ENCODE measurements around the gene PRKCE. TPM values are rescaled to one million over a fixed set of nuclear protein-coding genes. Genes with fewer than 3 reads are reported as not detected.
A peak's percentile ranks its signal among the peaks of the same experiment; 100 is the strongest.

PRKCE gene
- total and polyA plus RNA-seq, 2 experiments from 2014 or later, result 13.2 to 19.2 TPM

DNA sequence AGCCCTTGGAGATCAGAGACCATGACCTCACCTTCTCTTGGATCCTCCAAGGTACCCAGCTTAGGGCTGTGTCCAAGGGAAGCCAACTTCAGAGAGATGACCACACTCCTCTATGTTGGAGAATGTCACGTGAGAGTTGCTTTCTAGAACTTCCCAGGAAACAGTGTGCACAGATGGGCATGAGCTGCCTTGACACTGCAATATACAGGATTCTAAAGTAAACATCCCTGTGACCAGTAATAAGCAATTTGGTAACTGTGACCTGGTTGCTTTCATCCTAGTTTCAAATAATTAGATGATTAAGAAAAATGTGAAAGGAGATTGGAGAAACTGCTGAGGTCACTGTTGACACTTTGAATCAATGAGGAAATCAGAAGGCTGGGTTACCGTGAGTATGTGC is 464.7 kb downstream of the PRKCE start:
- TF ChIP-seq, protein P1, sequence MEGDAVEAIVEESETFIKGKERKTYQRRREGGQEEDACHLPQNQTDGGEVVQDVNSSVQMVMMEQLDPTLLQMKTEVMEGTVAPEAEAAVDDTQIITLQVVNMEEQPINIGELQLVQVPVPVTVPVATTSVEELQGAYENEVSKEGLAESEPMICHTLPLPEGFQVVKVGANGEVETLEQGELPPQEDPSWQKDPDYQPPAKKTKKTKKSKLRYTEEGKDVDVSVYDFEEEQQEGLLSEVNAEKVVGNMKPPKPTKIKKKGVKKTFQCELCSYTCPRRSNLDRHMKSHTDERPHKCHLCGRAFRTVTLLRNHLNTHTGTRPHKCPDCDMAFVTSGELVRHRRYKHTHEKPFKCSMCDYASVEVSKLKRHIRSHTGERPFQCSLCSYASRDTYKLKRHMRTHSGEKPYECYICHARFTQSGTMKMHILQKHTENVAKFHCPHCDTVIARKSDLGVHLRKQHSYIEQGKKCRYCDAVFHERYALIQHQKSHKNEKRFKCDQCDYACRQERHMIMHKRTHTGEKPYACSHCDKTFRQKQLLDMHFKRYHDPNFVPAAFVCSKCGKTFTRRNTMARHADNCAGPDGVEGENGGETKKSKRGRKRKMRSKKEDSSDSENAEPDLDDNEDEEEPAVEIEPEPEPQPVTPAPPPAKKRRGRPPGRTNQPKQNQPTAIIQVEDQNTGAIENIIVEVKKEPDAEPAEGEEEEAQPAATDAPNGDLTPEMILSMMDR (IDR thresholded peaks at IDR 0.05; ENCODE audit: low read depth, low read length), result no peak
- no peaks in the 10 kb centered on the region for H3K9me3 ChIP-seq (ENCODE audit: low read depth)
- H3K27me3 ChIP-seq, result no peaks in the 10 kb centered on the region
- DNase-seq (ENCODE audit: low read depth in 1 of 2, low spot score in 1 of 2), result no peak
- no peak overlapping the region for H3K27ac ChIP-seq
- H3K4me1 ChIP-seq (ENCODE audit: low read depth), result no peaks in the 10 kb centered on the region
- H3K4me3 ChIP-seq, result no peak overlapping the region
- H3K36me3 ChIP-seq, result no peaks in the 10 kb centered on the region

DNA sequence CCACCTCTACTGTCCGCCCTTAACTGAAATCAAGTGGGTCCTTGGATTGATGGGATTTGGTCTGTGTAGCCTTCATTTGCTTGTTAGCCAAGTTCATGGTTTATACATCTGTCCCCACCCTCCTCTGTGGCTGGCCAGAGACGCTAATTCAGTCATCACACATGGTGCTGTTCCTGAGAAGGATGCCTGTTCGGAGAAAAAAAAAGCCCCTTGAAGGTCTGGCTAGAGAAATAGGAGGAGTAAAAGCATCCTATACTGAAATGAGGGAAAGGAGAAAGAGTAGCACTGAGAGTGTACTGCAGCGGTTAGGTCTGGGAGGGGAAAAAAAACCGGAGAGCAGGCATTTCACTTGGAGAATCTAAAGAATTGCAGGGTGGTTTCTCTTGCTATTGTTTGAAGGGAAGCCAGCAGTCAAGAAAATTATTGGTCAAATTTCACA is 465.1 kb downstream of the PRKCE start:
- Histone ChIP-seq H3K4me3 (no peak overlapping the region), H3K27ac (no peak overlapping the region), H3K36me3 (no peaks in the 10 kb centered on the region), H3K9me3 (ENCODE audit: low read depth) (no peaks in the 10 kb centered on the region), H3K4me1 (ENCODE audit: low read depth) (no peaks in the 10 kb centered on the region), H3K27me3 (no peaks in the 10 kb centered on the region)
- TF ChIP-seq, protein P1 (IDR thresholded peaks at IDR 0.05; ENCODE audit: low read depth, low read length), result no peak
- DNase-seq (ENCODE audit: low read depth in 1 of 2, low spot score in 1 of 2), result peak in 1 of 2 donors; percentile 67

DNA sequence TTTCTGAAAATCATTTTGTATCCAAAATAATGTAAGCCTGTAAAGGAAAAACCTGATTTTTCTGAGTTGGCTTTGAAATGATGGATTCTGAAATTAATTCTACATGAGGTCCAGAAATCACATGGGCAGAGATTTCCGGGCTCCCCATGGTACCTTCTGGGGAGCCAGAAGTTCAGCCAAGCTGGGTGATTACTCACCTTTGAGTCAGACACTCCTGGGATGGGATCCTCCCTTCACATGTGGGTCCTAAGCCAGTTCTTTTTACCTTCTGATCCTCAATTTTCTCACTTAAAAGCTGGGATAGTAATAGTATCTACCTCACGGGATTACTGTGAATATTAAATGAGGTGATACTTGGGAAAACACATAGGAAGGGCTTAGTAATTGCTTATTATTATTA is 465.9 kb downstream of the PRKCE start:
- Histone ChIP-seq H3K9me3 (ENCODE audit: low read depth) (no peaks in the 10 kb centered on the region), H3K4me1 (ENCODE audit: low read depth) (no peaks in the 10 kb centered on the region), H3K27ac (no peak overlapping the region), H3K27me3 (no peaks in the 10 kb centered on the region), H3K36me3 (no peaks in the 10 kb centered on the region), H3K4me3 (no peak overlapping the region)
- DNase-seq (ENCODE audit: low read depth in 1 of 2, low spot score in 1 of 2), result peak in 1 of 2 donors; percentile 47
- TF ChIP-seq, protein P1 (IDR thresholded peaks at IDR 0.05; ENCODE audit: low read depth, low read length), result no peak

DNA sequence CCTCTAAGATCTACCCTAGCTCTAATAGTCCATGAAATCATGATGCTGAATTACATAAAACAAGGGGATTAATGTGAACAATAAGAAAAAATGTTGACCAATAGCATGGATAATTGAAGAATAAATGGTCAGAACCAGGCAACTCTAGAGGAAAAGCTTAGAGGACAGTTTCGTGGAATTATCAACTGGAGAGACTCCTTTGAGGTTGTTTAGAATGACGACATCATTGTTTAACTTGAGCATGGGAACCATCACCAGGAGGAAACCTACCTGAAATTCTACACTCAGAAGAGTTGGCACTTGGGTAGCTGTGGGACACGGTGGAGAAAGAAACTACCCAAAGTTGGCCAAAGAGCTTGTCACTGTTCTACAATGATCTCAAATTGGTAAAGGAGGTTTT is 466.5 kb downstream of the PRKCE start:
- DNase-seq (ENCODE audit: low read depth in 1 of 2, low spot score in 1 of 2), result no peak

DNA sequence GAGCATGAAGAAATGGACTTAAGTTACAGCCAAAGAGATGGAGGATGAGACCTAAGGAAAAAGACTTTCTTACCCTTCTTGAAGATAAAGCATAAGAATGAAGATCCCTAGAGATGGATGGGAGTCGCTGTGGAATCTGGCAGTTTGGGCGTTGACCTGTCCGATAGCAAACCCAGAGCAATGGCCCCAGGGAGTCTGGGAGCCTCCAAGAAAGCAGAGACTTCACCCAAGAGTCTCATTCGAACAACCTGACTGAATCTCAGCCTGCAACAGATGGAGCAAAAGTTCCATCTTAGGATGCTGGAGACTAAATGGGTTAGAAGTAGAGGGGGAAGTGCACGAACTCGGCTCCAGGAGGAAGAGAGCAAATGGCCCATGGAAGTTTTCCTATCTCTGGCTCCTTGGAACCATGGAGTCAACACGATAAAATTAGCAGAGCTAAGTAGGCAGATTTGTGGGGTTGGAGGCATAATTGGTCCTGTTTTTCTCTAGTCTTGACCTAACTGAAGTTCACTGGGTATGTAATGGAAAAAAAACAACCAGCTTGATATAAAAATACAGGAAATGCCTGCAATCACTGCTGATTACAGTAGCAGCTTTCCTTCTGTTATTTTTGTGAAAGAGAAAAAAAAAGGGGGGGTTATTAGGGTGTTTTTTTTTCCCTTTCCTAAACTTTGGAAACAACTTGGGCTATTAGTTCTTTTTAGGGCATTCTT is 467.3 kb downstream of the PRKCE start:
- Histone ChIP-seq H3K9me3 (ENCODE audit: low read depth) (no peaks in the 10 kb centered on the region), H3K4me1 (ENCODE audit: low read depth) (no peaks in the 10 kb centered on the region), H3K36me3 (no peaks in the 10 kb centered on the region), H3K27ac (no peak overlapping the region), H3K4me3 (no peak overlapping the region), H3K27me3 (no peaks in the 10 kb centered on the region)
- TF ChIP-seq, protein P1 (IDR thresholded peaks at IDR 0.05; ENCODE audit: low read depth, low read length), result no peak
- peak in 1 of 2 donors; percentile 87 for DNase-seq (ENCODE audit: low read depth in 1 of 2, low spot score in 1 of 2)

More for the DNA sequence above, 466.5 kb downstream of the PRKCE start:
- TF ChIP-seq, protein P1 (IDR thresholded peaks at IDR 0.05; ENCODE audit: low read depth, low read length), result no peak
- Histone ChIP-seq H3K4me3 (no peak overlapping the region), H3K9me3 (ENCODE audit: low read depth) (no peaks in the 10 kb centered on the region), H3K4me1 (ENCODE audit: low read depth) (no peaks in the 10 kb centered on the region), H3K36me3 (no peaks in the 10 kb centered on the region), H3K27me3 (no peaks in the 10 kb centered on the region), H3K27ac (no peak overlapping the region)
